GM18499 (cell line): ENCODE measurements around the gene SERPINA7.
"Not testable (repeated sequence)": the region's sequence is repeated elsewhere in the genome, so short reads cannot be mapped to it uniquely, and the experiment has no call there.

Source experiments
- ATAC-seq: cut with Tn5 transposase; IDR thresholded peaks from one replicate; pipeline ENCODE4 v1.9.1; 2021; ENCODE audit warnings: moderate number of reproducible peaks; ENCODE audit not compliant: insufficient read depth, unreplicated experiment

Gene SERPINA7, protein sequence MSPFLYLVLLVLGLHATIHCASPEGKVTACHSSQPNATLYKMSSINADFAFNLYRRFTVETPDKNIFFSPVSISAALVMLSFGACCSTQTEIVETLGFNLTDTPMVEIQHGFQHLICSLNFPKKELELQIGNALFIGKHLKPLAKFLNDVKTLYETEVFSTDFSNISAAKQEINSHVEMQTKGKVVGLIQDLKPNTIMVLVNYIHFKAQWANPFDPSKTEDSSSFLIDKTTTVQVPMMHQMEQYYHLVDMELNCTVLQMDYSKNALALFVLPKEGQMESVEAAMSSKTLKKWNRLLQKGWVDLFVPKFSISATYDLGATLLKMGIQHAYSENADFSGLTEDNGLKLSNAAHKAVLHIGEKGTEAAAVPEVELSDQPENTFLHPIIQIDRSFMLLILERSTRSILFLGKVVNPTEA

DNA sequence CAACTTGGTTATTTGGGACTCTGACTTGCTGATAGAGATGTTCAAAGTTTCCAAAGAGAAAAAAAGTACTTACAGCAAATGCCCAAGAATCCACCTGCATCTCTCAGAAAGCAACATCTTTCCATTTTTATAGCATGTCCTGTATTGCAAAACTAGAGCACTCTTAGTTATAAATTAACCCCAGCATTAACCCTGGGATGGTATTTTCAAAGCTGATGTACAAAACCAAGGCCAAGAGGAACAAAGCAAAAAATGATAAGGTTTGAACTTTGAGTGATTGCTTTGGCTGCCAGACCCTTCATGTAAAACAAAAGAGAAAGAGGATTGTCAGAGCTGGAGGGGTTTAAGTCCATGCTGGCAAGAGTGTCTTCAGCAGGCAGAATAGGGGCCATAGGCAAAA is at the start of gene SERPINA7:
SERPINA7 (minus strand) TSS at position 103 of the 400 bp plus-strand sequence. CDS start 1,669 bp downstream, outside the sequence.
- ATAC-seq, result no peak

DNA sequence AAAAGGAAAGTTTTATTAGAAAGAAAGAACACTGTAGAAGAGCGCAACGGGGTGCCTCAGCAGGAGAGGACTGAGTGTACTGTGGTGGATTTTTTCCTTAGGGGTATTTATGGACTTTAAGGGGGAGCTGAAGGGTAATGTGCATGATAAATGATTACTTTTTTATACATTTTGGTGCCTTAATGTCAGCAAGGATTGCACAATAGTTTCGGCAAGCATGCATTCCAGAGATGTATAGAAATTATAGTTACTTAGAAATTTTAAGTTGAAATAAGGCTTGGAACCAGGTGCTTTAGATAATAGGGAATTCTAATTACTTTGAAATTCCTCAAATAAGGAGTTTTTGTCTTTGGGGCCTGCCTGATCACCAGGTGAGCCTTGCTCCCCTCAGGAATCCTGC is 30.5 kb upstream of the SERPINA7 start:
- no peak for ATAC-seq

DNA sequence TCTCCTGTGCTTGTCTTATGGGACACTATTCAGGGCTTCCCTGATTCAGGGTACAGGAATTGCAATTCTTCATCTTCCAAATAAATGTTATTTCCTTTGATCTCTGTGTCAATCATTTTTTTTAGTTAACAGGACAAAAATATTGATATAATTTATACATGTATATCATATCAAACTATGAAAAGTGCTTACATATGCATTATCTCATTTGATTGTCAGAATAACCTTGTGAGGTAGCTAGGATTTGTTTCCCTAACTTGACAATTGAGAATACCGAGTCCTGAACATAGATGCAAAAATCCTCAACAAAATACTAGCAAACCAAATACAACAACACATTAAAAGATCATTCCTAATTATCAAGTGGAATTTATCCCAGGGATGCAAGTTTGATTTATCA is 11.5 kb upstream of the SERPINA7 start:
- ATAC-seq, result no peak

GRCh38 chrX:106042296-106042695 is 3.8 kb upstream of the SERPINA7 start:
- no peak for ATAC-seq

GRCh38 chrX:106040861-106041260 is 2.3 kb upstream of the SERPINA7 start:
- ATAC-seq, result no peak

GRCh38 chrX:106039920-106040319 is 1.4 kb upstream of the SERPINA7 start:
- no peak for ATAC-seq

DNA sequence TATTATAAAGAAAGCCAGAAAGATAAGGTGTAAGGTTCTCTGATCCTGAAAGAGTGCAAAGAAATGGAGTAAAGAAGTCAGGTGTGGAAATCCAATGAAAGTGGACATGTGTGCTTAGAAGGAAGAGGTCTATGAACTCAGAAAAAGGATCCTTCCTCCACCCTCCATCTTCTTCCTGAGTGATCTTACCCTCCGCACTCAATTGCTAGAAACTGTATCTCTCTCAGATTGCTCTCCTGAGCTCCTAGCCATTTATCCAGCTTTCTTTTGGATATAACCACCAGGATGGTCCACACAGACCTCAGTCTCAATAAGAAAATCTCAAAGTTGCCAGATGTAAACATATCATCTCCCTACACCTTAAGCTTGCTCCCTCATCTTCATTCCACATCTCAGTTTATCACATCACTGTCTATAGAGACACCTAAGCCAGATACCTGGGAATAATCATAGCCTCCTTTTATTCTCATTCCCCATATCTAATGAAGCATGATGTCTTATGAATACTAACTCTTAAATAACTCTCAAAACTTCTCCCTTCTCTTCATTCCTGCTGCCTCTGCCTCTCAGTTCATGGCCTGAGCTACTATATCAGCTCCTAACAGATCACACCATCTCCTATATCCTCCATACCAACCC is 573 bp downstream of the SERPINA7 start:
- ATAC-seq, result no peak

DNA sequence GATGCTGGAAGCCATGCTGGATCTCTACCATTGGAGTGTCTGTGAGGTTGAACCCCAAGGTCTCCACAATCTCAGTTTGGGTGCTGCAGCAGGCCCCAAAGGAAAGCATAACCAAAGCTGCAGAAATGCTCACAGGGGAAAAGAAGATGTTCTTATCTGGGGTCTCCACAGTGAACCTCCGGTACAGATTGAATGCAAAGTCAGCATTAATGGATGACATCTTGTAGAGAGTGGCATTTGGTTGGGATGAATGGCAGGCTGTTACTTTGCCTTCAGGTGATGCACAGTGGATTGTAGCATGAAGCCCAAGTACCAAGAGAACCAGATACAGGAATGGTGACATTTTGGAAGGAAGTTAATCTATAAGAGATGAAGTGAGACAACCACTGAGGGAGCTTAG is 1.8 kb downstream of the SERPINA7 start:
- no peak for ATAC-seq

- ATAC-seq, result no peak
These were observed 3.5 kb downstream of the SERPINA7 start for GRCh38 chrX:106035064-106035463.

GRCh38 chrX:106023947-106024346 is 14.6 kb downstream of the SERPINA7 start:
- ATAC-seq, result no peak

DNA sequence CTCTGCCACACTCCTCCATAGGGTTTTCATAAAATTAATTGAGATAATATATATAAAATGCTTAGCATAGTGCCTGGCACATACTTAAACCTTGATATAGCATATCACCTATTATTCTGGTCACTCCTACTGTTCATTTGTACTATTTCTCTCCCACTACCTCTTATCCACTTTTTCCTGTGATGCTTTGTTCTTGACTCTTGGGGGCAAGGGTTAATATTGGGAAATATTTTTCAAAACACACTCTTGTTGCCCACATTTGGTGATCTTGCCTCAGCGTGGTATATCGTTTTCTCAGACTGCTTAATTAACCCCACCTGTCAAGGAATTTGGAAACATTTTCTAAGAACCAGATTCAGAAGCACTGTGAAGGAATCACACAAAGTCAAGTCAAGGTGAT is 16.3 kb downstream of the SERPINA7 start:
- no peak for ATAC-seq

- no peak for ATAC-seq
These were observed 24.3 kb downstream of the SERPINA7 start for GRCh38 chrX:106014119-106014775.

- no peak for ATAC-seq
These were observed 29.4 kb downstream of the SERPINA7 start for GRCh38 chrX:106009145-106009544.

DNA sequence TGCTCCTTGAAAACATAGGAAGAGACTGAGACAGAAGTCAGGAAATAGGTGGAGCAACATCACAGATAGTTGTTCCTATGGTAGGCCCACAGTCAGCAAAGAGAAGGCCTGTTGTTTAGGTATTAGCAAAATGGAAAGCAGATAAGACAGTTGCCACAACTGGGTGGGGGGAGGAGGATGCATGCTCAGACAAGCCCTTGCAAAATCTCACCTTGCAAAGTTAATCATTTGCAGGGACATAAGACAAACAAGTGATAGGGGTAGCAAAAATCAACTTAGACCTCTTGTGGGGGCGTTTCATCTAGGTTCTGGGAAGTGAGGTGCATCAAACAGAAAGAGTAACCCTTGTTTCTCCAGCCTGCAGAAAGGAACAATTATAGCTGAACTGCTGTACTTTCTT is 30.7 kb downstream of the SERPINA7 start:
- ATAC-seq, result no peak

GRCh38 chrX:106005684-106006083 is 32.8 kb downstream of the SERPINA7 start:
- no peak for ATAC-seq

- ATAC-seq, result not testable (repeated sequence)
These were observed 37.9 kb downstream of the SERPINA7 start for GRCh38 chrX:106000609-106001008.

DNA sequence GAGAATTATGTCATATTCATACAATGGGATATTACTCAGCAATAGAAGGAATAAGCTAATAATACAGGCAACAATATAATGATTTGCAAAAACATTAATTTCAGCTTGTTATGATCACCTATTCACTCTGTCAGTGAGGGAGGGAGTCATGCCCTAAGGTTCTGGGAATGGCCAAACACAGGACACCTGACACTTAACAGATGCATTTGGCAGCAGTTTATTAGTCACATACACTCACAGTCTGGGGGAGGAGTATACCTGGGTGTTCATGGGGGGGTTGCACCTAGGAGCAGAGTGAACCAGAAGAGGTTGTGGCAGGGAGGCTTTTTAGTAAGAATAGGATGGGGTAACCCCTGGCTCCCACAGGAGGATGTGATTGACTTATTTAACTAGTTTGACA is 38.3 kb downstream of the SERPINA7 start:
- no peak for ATAC-seq

DNA sequence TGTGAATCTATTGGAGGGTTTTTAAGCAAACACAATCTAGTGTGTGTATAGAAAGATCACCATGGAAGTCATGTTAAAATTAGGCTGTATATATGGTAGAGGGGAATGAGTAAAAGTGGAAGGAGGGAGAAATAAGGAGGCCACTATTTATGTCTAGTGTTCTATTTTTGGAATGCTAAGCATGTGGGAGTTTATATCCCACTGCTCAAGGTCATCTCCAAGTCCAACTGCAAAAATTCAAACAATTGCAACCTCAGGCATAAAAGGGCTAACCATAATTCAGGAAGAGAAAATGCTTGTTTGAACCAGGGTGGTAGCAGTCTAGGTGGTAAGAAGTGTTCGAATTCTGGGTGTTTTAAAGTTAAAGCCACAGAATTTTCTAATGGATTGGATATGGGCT is 39.2 kb downstream of the SERPINA7 start:
- no peak for ATAC-seq

DNA sequence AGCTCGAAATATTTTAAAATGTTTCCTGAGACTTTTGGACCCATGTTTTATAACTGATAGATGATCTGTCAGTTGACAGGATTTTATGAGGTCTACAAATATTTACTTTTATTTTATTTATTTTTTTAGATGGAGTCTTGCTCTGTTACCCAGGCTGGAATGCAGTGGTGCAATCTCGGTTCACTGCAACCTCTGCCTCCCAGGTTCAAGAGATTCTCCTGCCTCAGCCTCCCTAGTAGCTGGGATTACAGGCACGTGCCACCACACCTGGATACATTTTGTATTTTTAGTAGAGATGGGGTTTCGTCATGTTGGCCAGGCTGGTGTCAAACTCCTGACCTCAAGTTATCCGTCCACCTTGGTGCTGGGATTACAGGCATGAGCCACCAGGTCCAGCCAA is 50.0 kb downstream of the SERPINA7 start:
- not testable (repeated sequence) for ATAC-seq
